OCI-LY7 (cell line): ENCODE results near the gene CDH9. TPM values are rescaled to one million over a fixed set of nuclear protein-coding genes. Genes with fewer than 3 reads are reported as not detected.

Source experiments
- BruUV-seq: library from RNA; stranded (reverse); fragments of 400-500 nt; replicated peaks from 2 replicates; lab custom pipeline; 2021; lab: Mats Ljungman, UMichigan
- CTCF ChIA-PET: fragments of 300-600 bp; sonication (Branson Sonifier 250); formaldehyde crosslinking; loops from one replicate; lab custom pipeline; 2022; ENCODE audit warnings: antibody characterized with exemption; ENCODE audit not compliant: unreplicated experiment; lab: Charles Lee
- POLR2A ChIA-PET: fragments of 300-600 bp; sonication (Branson Sonifier 250); formaldehyde crosslinking; loops from one replicate; lab custom pipeline; 2022; ENCODE audit warnings: antibody characterized with exemption; lab: Charles Lee
- DNase-seq: peaks from one replicate; pipeline ENCODE4 v3.0.0-alpha.2; 2015; ENCODE audit warnings: low spot score
- H2AFZ ChIP-seq: fragments of 200-600 bp; sonication (generic), shearing (Covaris generic); 2 replicates; pipeline ENCODE4 v1.6.1; 2014; ENCODE audit warnings: mild to moderate bottlenecking, antibody characterized with exemption, low read length, moderate library complexity
- H3K27ac ChIP-seq: fragments of 200-600 bp; sonication (generic); 2 replicates; pipeline ENCODE4 v1.5.1; 2014; ENCODE audit warnings: mixed run types, low read depth, mild to moderate bottlenecking, moderate library complexity, low read length, inconsistent platforms; ENCODE audit not compliant: poor library complexity, severe bottlenecking
- H3K36me3 ChIP-seq: fragments of 200-600 bp; sonication (generic); 2 replicates; pipeline ENCODE4 v1.6.1; 2014; ENCODE audit warnings: mild to moderate bottlenecking, antibody characterized with exemption, low read length, moderate library complexity, mixed read lengths; ENCODE audit not compliant: insufficient read depth
- H3K4me1 ChIP-seq: fragments of 200-600 bp; sonication (generic); 2 replicates; pipeline ENCODE4 v1.5.1; 2014; ENCODE audit warnings: mild to moderate bottlenecking, low read length; ENCODE audit not compliant: insufficient read depth, poor library complexity, severe bottlenecking
- H3K4me2 ChIP-seq: fragments of 200-600 bp; sonication (generic); 2 replicates; pipeline ENCODE4 v1.6.1; 2014; ENCODE audit warnings: mild to moderate bottlenecking, low read length
- H3K4me3 ChIP-seq: fragments of 200-600 bp; sonication (generic); 2 replicates; pipeline ENCODE4 v1.5.1; 2014; ENCODE audit warnings: mild to moderate bottlenecking, low read depth, low read length; ENCODE audit not compliant: poor library complexity, severe bottlenecking
- H3K79me2 ChIP-seq: fragments of 200-600 bp; sonication (generic); 2 replicates; pipeline ENCODE4 v1.6.1; 2016; ENCODE audit warnings: low read depth, mild to moderate bottlenecking, low read length, moderate library complexity, mixed read lengths; ENCODE audit not compliant: insufficient read depth
- H3K9me2 ChIP-seq: fragments of 200-600 bp; sonication (generic); 2 replicates; pipeline ENCODE4 v1.6.1; 2016; ENCODE audit warnings: mild to moderate bottlenecking, low read length, mixed read lengths; ENCODE audit not compliant: insufficient read depth
- H3K9me3 ChIP-seq: fragments of 200-600 bp; sonication (generic); 2 replicates; pipeline ENCODE4 v1.6.1; 2014; ENCODE audit warnings: mild to moderate bottlenecking, mixed run types, low read length, mixed read lengths
- H4K20me1 ChIP-seq: fragments of 200-600 bp; sonication (generic); 2 replicates; pipeline ENCODE4 v1.6.1; 2014; ENCODE audit warnings: mild to moderate bottlenecking, antibody characterized with exemption, low read length, moderate library complexity, mixed read lengths; ENCODE audit not compliant: insufficient read depth
- CTCF ChIP-seq: fragments of 200-600 bp; sonication (generic); conservative IDR thresholded peaks from 2 replicates; pipeline ENCODE4 v1.5.1; 2014; ENCODE audit warnings: mild to moderate bottlenecking, antibody characterized with exemption, low read length, moderate library complexity, mixed read lengths
- EZH2phosphoT487 ChIP-seq: fragments of 200-600 bp; sonication (generic); IDR thresholded peaks from 2 replicates; pipeline ENCODE4 v1.6.1; 2018; ENCODE audit warnings: low read depth, borderline replicate concordance, mild to moderate bottlenecking, mixed run types, antibody characterized with exemption, low read length, moderate library complexity, mixed read lengths
- intact Hi-C: fragments of 100-400 bp; cut with micrococcal nuclease; formaldehyde crosslinking; loops from one replicate; pipeline ENCODE4 v1.10.0; 2022; ENCODE audit not compliant: unreplicated experiment
- total RNA-seq, 2 experiments: library from RNA; depleted of rRNA in 1 of 2; stranded (reverse); fragments of >200 nt in 1 of 2; shearing (Covaris generic) in 1 of 2; gene quantifications; 2 replicates each; pipeline ENCODE4 v1.2.3, GENCODE V29; 2014 to 2022

The CDH9 gene
- total RNA-seq, 2 experiments from 2014 or later, result not detected

- Histone ChIP-seq H3K4me1 (no peaks in the 10 kb centered on the region), H4K20me1 (no peaks in the 10 kb centered on the region), H3K27ac (no peak overlapping the region), H2AFZ (no peak overlapping the region), H3K4me2 (no peak overlapping the region), H3K36me3 (no peaks in the 10 kb centered on the region), H3K9me3 (no peaks in the 10 kb centered on the region), H3K9me2 (no peaks in the 10 kb centered on the region), H3K79me2 (no peaks in the 10 kb centered on the region), H3K4me3 (no peak overlapping the region)
- DNase-seq, result no peak
- no TSS peak for BruUV-seq
- ChIA-PET POLR2A (no interaction called here), CTCF (no interaction called here)
- TF ChIP-seq EZH2phosphoT487, result no peak
- TF ChIP-seq CTCF, result no peak
- intact Hi-C loops, result no loop called here
These were observed 31.3 kb downstream of the CDH9 start for GRCh38 chr5:27007121-27007520.

GRCh38 chr5:26986985-26987384 is 51.4 kb downstream of the CDH9 start:
- Histone ChIP-seq H3K4me2 (no peak overlapping the region), H3K9me3 (no peaks in the 10 kb centered on the region), H4K20me1 (no peaks in the 10 kb centered on the region), H3K79me2 (no peaks in the 10 kb centered on the region), H3K4me3 (no peak overlapping the region), H2AFZ (no peak overlapping the region), H3K36me3 (no peaks in the 10 kb centered on the region), H3K9me2 (no peaks in the 10 kb centered on the region), H3K27ac (no peak overlapping the region), H3K4me1 (no peaks in the 10 kb centered on the region)
- DNase-seq, result no peak
- intact Hi-C loops, result no loop called here
- ChIA-PET POLR2A (no interaction called here), CTCF (no interaction called here)
- TF ChIP-seq EZH2phosphoT487 (no peak), CTCF (no peak)
- BruUV-seq, result no TSS peak

GRCh38 chr5:26981750-26982149 is 56.6 kb downstream of the CDH9 start:
- H3K4me1 ChIP-seq, result no peaks in the 10 kb centered on the region
- no peak overlapping the region for H3K27ac ChIP-seq
- H3K4me3 ChIP-seq, result no peak overlapping the region
- H3K36me3 ChIP-seq, result no peaks in the 10 kb centered on the region
- no TSS peak for BruUV-seq
- DNase-seq, result no peak
- no peak overlapping the region for H2AFZ ChIP-seq
- intact Hi-C loops, result no loop called here
- no peaks in the 10 kb centered on the region for H3K9me2 ChIP-seq
- no peak overlapping the region for H3K4me2 ChIP-seq
- CTCF ChIA-PET, result no interaction called here
- POLR2A ChIA-PET, result no interaction called here
- no peaks in the 10 kb centered on the region for H3K79me2 ChIP-seq
- no peaks in the 10 kb centered on the region for H3K9me3 ChIP-seq
- no peaks in the 10 kb centered on the region for H4K20me1 ChIP-seq
- TF ChIP-seq EZH2phosphoT487, result no peak
- no peak for TF ChIP-seq CTCF
